A172 (cell line): ENCODE measurements around the gene COL17A1. TPM values are rescaled to one million over a fixed set of nuclear protein-coding genes. Genes with fewer than 3 reads are reported as not detected.

ENCODE experiments used
- DNase-seq: peaks from one replicate; pipeline ENCODE4 v3.0.0-alpha.2; 2015; ENCODE audit warnings: low spot score
- total RNA-seq: library from RNA; depleted of rRNA; stranded (reverse); fragments of >200 nt; shearing (Covaris generic); gene quantifications from 2 replicates; pipeline ENCODE4 v1.2.3, GENCODE V29; 2014; rRNA removed

Gene COL17A1
- 0.79 and 2.4 TPM in 2 replicates for total RNA-seq

- DNase-seq: no peak
Observed at GRCh38 chr10:104085801-104086400, at the start of gene COL17A1. TSS of gene COL17A1 (minus strand) at chr10:104085880. CDS start at chr10:104080673, 5,207 bp downstream.

DNA sequence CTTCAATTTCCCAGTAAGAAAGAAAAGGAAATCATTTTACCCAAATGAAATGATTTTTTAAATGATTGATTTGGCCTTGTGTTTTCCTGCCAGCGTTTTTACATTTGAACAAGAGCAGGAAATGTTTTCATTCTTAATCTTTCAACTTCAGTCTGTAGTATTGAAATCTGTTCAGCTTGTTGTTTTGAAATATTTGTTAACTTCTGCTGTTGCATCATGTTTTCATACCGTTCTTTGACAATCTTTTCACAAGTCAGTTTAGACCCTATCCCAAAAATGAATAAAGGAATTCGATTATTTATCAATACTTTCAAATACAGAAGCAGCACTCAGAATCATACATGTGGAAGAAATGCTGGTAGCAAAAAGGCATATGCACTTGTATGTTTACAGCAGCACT, 44.4 kb upstream of the COL17A1 start:
- no peak for DNase-seq

- DNase-seq: peak; percentile 61
Observed at GRCh38 chr10:104128214-104128613, 42.5 kb upstream of the COL17A1 start.

- peak; percentile 63 for DNase-seq
Observed at GRCh38 chr10:104127411-104127810, 41.7 kb upstream of the COL17A1 start.

- no peak for DNase-seq
Observed at GRCh38 chr10:104123397-104123796, 37.7 kb upstream of the COL17A1 start.

- no peak for DNase-seq
Observed at GRCh38 chr10:104122225-104123107, 36.8 kb upstream of the COL17A1 start.

DNA sequence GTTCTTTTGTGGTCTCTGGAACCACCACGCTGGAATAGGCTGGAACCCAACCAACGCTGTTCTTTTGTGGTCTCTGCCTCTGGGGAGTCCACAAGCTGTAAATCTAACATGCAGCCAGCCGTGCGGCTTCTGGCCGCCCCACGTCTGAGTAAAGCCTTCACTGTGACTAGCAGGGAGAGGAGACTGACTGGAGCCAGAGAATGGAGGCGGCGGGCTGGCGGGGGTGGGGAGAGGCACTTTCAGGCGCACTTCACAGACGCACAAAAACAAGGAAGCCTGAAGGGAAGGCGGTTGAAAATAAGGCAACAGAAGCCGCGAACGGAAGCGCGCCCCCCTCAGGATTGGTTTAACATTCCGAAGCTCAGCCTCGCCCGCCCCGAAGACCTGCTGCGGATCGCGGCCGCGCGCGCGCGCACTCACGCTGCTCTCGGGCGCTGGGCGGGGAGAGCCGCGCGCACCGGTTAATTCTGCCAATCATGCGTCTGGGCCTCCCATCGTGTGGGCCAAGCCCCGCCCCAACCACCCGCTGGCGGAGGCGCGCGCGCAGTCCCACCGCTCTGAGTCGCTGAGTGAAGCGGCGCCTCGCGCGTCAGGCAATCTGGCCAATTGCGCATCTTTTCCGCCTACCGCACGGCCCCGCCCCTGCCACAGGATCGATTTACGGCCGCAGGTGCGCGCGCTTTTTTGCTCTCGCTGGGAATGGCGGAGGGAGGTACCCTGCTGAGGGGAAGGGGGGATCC, 36.0 kb upstream of the COL17A1 start, which contains the start of gene SFR1:
SFR1 (plus strand) TSS at position 687 of the 740 bp plus-strand sequence; CDS start at position 700, 13 bp downstream.
- peak; percentile 97 for DNase-seq

DNA sequence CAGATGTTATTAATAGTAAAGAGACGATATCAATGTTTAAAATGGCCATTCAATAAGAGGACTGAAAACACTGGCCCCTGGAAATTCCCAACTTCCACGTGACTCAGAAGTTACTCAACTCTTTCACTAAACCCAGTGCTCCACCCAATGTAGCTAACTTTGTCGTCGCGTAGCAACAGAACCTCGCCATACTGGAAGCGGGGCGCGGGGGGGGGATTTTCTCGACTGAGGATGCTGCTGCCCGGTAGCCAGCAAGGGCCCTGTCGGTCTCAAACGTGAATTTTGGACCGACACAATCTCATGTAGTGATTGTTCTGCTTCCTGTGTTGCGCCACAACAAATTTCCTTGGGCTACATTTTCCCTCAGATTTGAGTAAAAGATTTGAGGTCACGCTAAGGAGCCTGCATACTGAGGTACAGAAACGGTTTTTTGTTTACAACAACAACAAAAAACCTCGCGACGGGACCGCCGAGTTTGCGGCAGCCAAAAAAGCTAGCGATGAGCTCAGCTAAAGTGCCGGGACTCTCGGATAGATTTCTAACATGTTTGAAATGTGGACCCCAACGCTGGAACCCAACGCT, 35.3 kb upstream of the COL17A1 start:
- peak; percentile 94 for DNase-seq

- no peak for DNase-seq
Observed at GRCh38 chr10:104120512-104120902, 34.8 kb upstream of the COL17A1 start.

DNA sequence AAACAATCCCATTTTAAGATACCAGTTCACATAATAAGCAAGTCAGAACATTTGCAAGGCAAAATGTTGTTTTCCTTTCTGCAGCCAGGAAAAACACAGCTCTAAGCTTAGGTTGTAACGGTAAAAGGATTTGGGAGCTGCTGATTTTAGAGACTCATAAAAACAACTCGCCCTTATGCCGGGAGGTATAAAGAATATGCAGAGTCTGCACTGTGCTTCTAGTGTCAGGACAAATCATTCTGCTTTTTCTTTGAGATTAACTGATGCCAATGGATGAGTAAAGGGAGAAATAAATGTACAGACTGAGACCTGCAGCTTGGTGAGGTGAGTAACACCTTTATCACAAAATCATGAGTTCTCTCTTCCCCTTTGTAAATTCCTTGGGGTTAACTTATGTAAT, 34.3 kb upstream of the COL17A1 start:
- no peak for DNase-seq

- DNase-seq: peak; percentile 82
Observed at GRCh38 chr10:104117839-104118323, 32.2 kb upstream of the COL17A1 start.

DNA sequence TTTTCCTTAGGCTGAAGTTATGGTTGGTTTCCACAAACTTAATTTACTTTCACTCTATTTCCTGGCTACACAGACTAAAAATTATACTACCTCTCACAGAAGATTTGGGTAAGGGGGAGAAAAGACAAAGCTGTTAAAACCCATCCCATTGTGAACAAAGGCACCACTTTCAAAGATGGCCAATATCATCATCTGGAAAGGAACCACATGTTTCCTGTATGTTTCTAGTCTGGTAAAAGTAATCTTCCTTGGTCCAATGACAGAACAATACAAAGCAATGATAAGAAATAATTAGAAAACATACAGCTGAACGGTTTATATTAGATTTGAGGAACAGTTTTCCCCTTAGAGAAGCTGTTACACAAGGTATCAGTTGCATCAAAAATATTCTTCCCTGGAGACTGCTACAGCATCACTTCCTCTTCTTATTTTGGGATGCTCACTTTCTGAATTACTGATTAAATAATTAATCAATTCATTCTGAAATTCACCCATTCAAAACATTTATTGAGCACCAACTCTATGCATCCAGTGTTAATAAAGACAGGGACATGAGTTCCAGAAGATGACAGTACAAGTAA, 27.8 kb upstream of the COL17A1 start:
- no peak for DNase-seq

- DNase-seq: peak; percentile 93
Observed at GRCh38 chr10:104109908-104110662, 24.4 kb upstream of the COL17A1 start.

- no peak for DNase-seq
Observed at GRCh38 chr10:104104926-104105325, 19.2 kb upstream of the COL17A1 start.

GRCh38 chr10:104104418-104104817, 18.7 kb upstream of the COL17A1 start:
- DNase-seq: no peak

DNA sequence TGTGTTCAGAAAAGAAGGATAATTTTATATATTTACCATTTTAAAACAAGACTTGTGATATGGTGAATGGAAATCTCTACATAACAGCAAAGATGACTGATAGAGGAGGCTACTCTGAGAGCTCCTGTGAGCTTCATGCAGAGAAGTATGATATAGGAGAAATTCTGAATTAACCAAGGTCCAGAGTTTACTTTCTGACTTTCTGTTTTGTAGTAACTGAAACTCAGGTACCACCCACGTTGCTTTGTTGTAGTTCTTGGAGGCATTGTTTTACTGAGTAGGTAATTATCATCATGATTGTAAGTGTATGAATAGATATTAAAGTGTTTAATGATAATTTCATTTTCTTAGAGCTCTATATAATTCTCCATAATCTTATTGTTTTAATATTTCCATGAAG, 18.3 kb upstream of the COL17A1 start:
- DNase-seq: no peak

- DNase-seq: no peak
Observed at GRCh38 chr10:104101902-104102301, 16.2 kb upstream of the COL17A1 start.

GRCh38 chr10:104100795-104101194, 15.1 kb upstream of the COL17A1 start:
- DNase-seq: no peak

GRCh38 chr10:104099941-104100340, 14.3 kb upstream of the COL17A1 start:
- no peak for DNase-seq

DNA sequence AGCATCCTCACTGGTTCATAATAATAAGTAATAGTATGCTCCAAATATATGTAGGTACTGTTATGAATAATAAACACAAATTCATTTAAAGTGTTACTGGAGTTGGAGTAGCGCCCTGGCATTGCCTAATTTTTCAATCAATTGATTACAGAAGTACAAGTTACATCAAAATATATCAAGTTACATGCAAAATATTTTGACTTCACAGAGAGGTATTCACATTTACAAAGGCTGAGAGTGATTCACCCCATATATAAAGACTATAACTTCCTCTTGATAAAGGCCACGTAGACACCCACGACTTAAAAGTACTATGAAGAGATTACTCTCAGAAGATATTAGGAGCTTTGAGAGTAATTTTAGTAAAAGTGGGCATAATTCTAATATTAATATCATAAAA, 13.6 kb upstream of the COL17A1 start:
- DNase-seq: no peak
